Neural progenitor cell (in vitro differentiated cells): ENCODE measurements around the gene GGTLC2. TPM values are rescaled to one million over a fixed set of nuclear protein-coding genes. Genes with fewer than 3 reads are reported as not detected.
A peak's percentile ranks its signal among the peaks of the same experiment; 100 is the strongest.
"Not testable (repeated sequence)": the region's sequence is repeated elsewhere in the genome, so short reads cannot be mapped to it uniquely, and the experiment has no call there.

Experiments used
- DNase-seq: peaks from one replicate; pipeline ENCODE4 v3.0.0-alpha.2; 2016; ENCODE audit warnings: low spot score
- H2AFZ ChIP-seq: fragments of 200-600 bp; sonication (generic); replicated peaks from 2 replicates; pipeline ENCODE4 v1.6.1; 2016; ENCODE audit warnings: antibody characterized with exemption
- H3F3A ChIP-seq: fragments of 200-600 bp; sonication (generic); 2 replicates; pipeline ENCODE4 v1.6.1; 2016; ENCODE audit warnings: antibody characterized with exemption, low read depth
- H3K27ac ChIP-seq: fragments of 200-600 bp; sonication (generic); 2 replicates; pipeline ENCODE4 v1.5.1; 2016; ENCODE audit warnings: mild to moderate bottlenecking
- H3K27me3 ChIP-seq: fragments of 200-600 bp; sonication (generic); 2 replicates; pipeline ENCODE4 v1.6.1; 2016; ENCODE audit warnings: mild to moderate bottlenecking, moderate library complexity
- H3K36me3 ChIP-seq: fragments of 200-600 bp; sonication (generic); 2 replicates; pipeline ENCODE4 v1.5.1; 2016
- H3K4me1 ChIP-seq: fragments of 200-600 bp; sonication (generic); 2 replicates; pipeline ENCODE4 v1.6.1; 2016; ENCODE audit warnings: mixed run types
- H3K4me2 ChIP-seq: fragments of 200-600 bp; sonication (generic); 2 replicates; pipeline ENCODE4 v1.6.1; 2016
- H3K4me3 ChIP-seq: fragments of 200-600 bp; sonication (generic); 2 replicates; pipeline ENCODE4 v1.5.1; 2016
- H3K79me2 ChIP-seq: fragments of 200-600 bp; sonication (generic); 2 replicates; pipeline ENCODE4 v1.6.1; 2016; ENCODE audit warnings: low read depth
- H3K9ac ChIP-seq: fragments of 200-600 bp; sonication (generic); 2 replicates; pipeline ENCODE4 v1.6.1; 2016
- H3K9me3 ChIP-seq: fragments of 200-600 bp; sonication (generic); 2 replicates; pipeline ENCODE4 v1.5.1; 2016; ENCODE audit warnings: low read depth
- H4K20me1 ChIP-seq: fragments of 200-600 bp; sonication (generic); 2 replicates; pipeline ENCODE4 v1.6.1; 2016; ENCODE audit warnings: low read depth
- H3K27ac Mint-ChIP-seq: 3 replicates; pipeline ENCODE4 v1.8.0; 2021; ENCODE audit warnings: mixed read lengths
- H3K27me3 Mint-ChIP-seq: 2 replicates; pipeline ENCODE4 v1.8.0; 2022; ENCODE audit warnings: low read depth, mild to moderate bottlenecking, inconsistent platforms, moderate library complexity, mixed read lengths; ENCODE audit not compliant: insufficient read depth
- H3K36me3 Mint-ChIP-seq: 3 replicates; pipeline ENCODE4 v1.8.0; 2021; ENCODE audit warnings: mixed read lengths
- H3K4me1 Mint-ChIP-seq: 3 replicates; pipeline ENCODE4 v1.8.0; 2021; ENCODE audit warnings: mixed read lengths
- H3K4me3 Mint-ChIP-seq: 3 replicates; pipeline ENCODE4 v1.8.0; 2021; ENCODE audit warnings: mild to moderate bottlenecking, moderate library complexity, mixed read lengths
- H3K9me3 Mint-ChIP-seq: 3 replicates; pipeline ENCODE4 v1.8.0; 2020; ENCODE audit warnings: mixed read lengths
- EZH2 ChIP-seq: fragments of 200-600 bp; sonication (generic); IDR thresholded peaks from 2 replicates; pipeline ENCODE4 v1.6.1; 2017; ENCODE audit warnings: antibody characterized with exemption, mild to moderate bottlenecking, moderate library complexity
- EZH2phosphoT487 ChIP-seq: fragments of 200-600 bp; sonication (generic); IDR thresholded peaks from 2 replicates; pipeline ENCODE4 v1.6.1; 2017; ENCODE audit warnings: antibody characterized with exemption
- total RNA-seq: library from RNA; depleted of rRNA; stranded (reverse); fragments of >200 nt; gene quantifications from 2 replicates; pipeline ENCODE4 v1.2.3, GENCODE V29; 2015; ENCODE audit warnings: low replicate concordance
- TF ChIP-seq, protein P1 (sequence below): fragments of 200-600 bp; sonication (generic); IDR thresholded peaks from 2 replicates; pipeline ENCODE4 v1.5.1; 2017; ENCODE audit warnings: antibody characterized with exemption, mild to moderate bottlenecking

Gene GGTLC2
- total RNA-seq, 1 donor from 2014 or later, result not detected

DNA sequence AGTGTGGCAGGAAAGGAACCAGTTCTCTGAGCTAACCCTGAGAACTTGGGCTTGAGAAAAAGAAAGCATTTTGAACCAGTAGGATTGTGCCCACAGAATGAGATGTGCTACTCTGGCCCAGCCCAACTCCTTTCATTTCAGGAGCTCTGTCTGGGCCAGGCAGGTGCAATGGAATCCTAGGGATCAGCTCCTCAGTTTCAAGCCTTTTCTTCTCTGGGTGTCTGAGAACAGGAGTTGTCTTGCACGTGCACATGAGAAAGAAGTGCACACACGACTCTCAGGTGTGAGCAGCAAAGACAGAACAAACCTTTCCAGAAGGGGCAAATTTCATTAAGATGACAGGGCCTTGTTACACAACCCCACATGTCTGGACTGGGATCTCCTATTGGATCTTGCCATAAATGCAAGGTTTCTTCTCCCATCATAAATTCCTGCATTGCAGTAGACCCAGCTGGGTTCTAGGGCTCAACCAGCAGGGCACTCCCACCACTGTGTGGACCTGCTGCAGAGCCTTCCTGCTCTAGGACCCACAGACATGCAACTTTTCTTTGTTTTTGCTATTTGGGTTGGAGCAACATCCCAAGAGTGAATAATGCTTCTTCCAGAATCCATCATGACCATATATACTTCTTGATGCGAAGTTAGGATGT, 24.5 kb upstream of the GGTLC2 start:
- Histone ChIP-seq H3K4me2 (no peak overlapping the region), H4K20me1 (no peaks in the 10 kb centered on the region), H3K27ac (no peak overlapping the region), H3K4me3 (no peak overlapping the region), H3K79me2 (no peaks in the 10 kb centered on the region), H3K4me1 (no peaks in the 10 kb centered on the region), H3K27me3 (peaks cover 90% of the 10 kb centered on the region), H2AFZ (no peak overlapping the region), H3K9ac (no peak overlapping the region), H3K36me3 (no peaks in the 10 kb centered on the region), H3F3A (no peaks in the 10 kb centered on the region), H3K9me3 (no peaks in the 10 kb centered on the region)
- peaks cover 7% of the 10 kb centered on the region for H3K4me1 Mint-ChIP-seq
- H3K27me3 Mint-ChIP-seq, result peaks cover 4% of the 10 kb centered on the region
- no peak overlapping the region for H3K4me3 Mint-ChIP-seq
- DNase-seq, result no peak
- TF ChIP-seq, protein P1, sequence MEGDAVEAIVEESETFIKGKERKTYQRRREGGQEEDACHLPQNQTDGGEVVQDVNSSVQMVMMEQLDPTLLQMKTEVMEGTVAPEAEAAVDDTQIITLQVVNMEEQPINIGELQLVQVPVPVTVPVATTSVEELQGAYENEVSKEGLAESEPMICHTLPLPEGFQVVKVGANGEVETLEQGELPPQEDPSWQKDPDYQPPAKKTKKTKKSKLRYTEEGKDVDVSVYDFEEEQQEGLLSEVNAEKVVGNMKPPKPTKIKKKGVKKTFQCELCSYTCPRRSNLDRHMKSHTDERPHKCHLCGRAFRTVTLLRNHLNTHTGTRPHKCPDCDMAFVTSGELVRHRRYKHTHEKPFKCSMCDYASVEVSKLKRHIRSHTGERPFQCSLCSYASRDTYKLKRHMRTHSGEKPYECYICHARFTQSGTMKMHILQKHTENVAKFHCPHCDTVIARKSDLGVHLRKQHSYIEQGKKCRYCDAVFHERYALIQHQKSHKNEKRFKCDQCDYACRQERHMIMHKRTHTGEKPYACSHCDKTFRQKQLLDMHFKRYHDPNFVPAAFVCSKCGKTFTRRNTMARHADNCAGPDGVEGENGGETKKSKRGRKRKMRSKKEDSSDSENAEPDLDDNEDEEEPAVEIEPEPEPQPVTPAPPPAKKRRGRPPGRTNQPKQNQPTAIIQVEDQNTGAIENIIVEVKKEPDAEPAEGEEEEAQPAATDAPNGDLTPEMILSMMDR, result no peak
- no peak for TF ChIP-seq EZH2
- TF ChIP-seq EZH2phosphoT487, result no peak
- no peaks in the 10 kb centered on the region for H3K36me3 Mint-ChIP-seq
- peaks cover 5% of the 10 kb centered on the region for H3K9me3 Mint-ChIP-seq
- H3K27ac Mint-ChIP-seq, result no peak overlapping the region

DNA sequence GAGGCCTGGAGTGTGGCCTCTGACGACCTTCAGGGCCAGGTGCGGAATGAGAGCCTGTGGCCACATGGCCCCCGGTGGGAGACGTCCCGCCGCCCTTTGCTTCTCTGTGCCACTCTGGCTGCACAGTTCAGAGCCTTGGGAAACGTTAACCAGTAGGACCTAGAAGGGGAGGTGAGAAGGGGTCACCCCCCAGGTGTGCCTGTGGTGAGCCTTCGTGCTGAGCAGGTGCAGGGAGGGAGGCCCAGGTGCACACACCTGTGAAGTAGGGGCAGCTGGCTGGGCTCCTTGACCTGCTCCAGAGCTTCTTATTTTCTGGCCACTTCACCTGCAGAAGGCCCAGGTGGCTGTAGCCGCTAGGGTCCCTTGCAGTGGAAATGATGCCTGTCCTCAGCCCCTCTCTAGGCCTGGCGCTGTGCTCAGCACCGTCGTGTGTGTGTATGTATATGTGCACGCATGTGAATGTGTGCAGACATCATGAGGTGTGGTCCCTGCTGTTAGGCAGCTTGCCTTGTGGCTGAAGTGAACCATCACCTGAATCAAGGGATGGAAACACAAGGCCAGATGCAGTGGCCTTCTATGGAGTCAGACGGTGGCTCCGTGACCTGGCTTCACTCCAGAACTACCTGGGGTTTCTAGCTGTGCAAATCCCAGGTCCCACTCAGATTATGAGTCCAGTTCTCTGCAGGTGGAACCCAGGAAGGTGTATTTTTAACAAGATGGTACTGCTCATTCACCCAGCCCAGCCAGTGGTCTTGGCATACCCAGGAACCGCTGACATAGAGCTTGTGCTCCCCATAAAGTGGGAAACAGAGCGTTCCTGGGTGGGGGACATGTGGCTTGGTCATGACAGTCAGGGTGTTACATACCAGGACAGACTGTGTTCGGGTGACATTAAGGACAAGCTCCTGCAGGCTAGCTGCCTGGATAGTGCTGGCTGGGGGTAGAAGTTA, 15.6 kb upstream of the GGTLC2 start:
- H3K9ac ChIP-seq, H3F3A ChIP-seq, H4K20me1 ChIP-seq, H3K27ac Mint-ChIP-seq, H3K36me3 ChIP-seq, DNase-seq, H3K36me3 Mint-ChIP-seq, H3K4me3 Mint-ChIP-seq, H3K4me3 ChIP-seq, H3K4me1 ChIP-seq, H3K27me3 Mint-ChIP-seq, H3K4me2 ChIP-seq, H3K9me3 Mint-ChIP-seq, H3K9me3 ChIP-seq, H3K27ac ChIP-seq, H2AFZ ChIP-seq, H3K79me2 ChIP-seq: not testable (repeated sequence)
- peaks cover 13% of the 10 kb centered on the region for H3K4me1 Mint-ChIP-seq
- H3K27me3 ChIP-seq, result peaks cover 19% of the 10 kb centered on the region

DNA sequence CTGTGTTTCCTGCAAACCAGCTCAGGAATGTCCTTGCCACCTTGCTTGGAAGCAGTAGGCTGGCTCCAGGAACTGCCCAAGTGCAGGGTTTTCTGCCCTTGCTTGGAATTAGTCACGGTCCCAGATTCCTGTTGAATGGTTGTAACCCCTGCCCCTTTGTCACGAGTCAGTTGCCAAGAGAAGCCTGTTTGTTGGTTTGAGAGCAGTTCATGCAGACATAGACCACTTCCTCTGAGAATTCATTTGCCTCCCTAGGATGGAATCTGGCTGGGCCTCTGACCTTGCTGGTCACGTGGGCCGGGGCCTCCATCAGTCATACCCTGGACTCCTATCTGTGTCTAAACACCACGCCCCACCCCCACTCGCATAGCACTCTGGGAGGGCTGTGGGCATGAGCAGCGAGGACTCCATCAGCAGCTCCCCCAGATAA, 13.2 kb upstream of the GGTLC2 start:
- not testable (repeated sequence) for H3K4me3 ChIP-seq, DNase-seq, H3K9ac ChIP-seq, H3F3A ChIP-seq, H2AFZ ChIP-seq, H3K4me3 Mint-ChIP-seq, H3K27ac ChIP-seq, H4K20me1 ChIP-seq, H3K79me2 ChIP-seq, H3K27me3 ChIP-seq, H3K9me3 ChIP-seq, H3K27me3 Mint-ChIP-seq, H3K36me3 Mint-ChIP-seq, H3K36me3 ChIP-seq, H3K4me1 ChIP-seq, H3K4me2 ChIP-seq, H3K9me3 Mint-ChIP-seq
- Mint-ChIP-seq H3K27ac (peak overlapping the region; percentile 90), H3K4me1 (peaks cover 13% of the 10 kb centered on the region)

DNA sequence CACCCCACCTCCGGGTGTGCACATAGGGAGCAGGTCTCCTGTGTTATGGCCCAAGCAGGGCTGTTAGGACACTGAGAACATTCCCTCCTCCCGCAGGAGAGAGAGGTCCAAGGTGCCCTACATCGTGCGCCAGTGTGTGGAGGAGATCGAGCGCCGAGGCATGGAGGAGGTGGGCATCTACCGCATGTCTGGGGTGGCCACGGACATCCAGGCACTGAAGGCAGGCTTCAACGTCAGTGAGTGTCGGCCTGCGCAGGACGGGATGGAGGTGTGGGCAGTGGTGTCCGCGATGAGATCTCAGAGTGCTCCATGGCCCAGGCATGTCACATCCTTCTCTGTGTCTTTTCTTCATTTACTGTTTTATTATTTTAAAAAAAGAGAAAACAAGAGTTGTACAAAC, 12.2 kb upstream of the GGTLC2 start:
- H3K27me3 ChIP-seq, H3K9ac ChIP-seq, H3K9me3 Mint-ChIP-seq, DNase-seq, H3K79me2 ChIP-seq, H3K4me1 ChIP-seq, H3K36me3 ChIP-seq, H3K4me3 Mint-ChIP-seq, H3K27ac Mint-ChIP-seq, H3K4me2 ChIP-seq, H3K27ac ChIP-seq, H3K27me3 Mint-ChIP-seq, H3K36me3 Mint-ChIP-seq, H2AFZ ChIP-seq, H3K9me3 ChIP-seq, H3K4me3 ChIP-seq, H4K20me1 ChIP-seq, H3F3A ChIP-seq: not testable (repeated sequence)
- peaks cover 13% of the 10 kb centered on the region for H3K4me1 Mint-ChIP-seq

DNA sequence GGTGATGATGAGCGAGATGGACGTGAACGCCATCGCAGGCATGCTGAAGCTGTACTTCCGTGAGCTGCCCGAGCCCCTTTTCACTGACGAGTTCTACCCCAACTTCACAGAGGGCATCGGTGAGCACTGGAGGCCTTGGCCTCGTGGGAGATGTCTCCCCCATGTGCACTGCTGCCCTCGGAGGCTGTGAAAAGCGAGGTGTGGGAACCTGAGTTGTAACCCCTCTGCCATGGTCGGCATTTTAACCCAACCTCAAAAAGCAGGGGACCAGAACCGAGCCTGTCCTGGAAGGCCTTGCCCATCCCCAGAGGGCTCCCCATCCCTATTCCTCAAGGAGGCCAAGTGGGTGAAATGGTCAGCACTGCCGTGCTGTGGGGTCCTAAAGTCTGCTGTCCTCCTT, 10.9 kb upstream of the GGTLC2 start:
- not testable (repeated sequence) for H3K9ac ChIP-seq, H3K27ac Mint-ChIP-seq, H3K27ac ChIP-seq

More for the DNA sequence above, 10.9 kb upstream of the GGTLC2 start:
- H3K27me3 Mint-ChIP-seq, H3K27me3 ChIP-seq, H3K79me2 ChIP-seq, H3K4me3 ChIP-seq, H2AFZ ChIP-seq, H4K20me1 ChIP-seq, H3K36me3 Mint-ChIP-seq, H3K4me1 Mint-ChIP-seq, H3K4me2 ChIP-seq, H3K9me3 Mint-ChIP-seq, H3K4me3 Mint-ChIP-seq, H3K36me3 ChIP-seq, DNase-seq, H3K4me1 ChIP-seq, H3F3A ChIP-seq, H3K9me3 ChIP-seq: not testable (repeated sequence)
